ENCODE data around the gene CSGALNACT2.

CSGALNACT2 gene

DNA sequence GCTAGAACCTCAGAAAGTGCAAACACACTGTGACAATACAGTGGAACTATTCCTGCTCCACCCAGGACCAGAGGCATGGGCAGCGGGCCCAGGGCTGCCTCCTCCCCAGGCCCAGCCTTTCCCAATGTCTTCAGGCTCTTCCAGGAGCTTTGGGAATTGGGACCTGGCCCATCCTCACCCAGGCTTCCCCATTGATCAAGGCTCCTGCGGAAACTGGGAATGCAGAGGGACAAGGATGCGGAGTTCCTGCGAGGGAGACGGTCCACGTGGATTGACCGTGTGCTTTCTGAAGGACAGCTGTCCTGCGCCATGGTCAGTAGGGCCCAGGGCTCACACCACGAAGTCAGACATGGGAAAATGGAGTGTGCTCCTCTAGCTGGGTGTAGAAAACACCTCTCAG is 56.6 kb downstream of the CSGALNACT2 start:
- H3K9ac ChIP-seq (ENCODE audit: low read depth in 1 of 2, low read length in 2 of 2): no peak overlapping the region
- H3K4me1 ChIP-seq (ENCODE audit: control insufficient read depth in 2 of 2, insufficient read depth in 2 of 2, low read length in 2 of 2): no peaks in the 10 kb centered on the region
- H3K27ac ChIP-seq (ENCODE audit: low read depth in 2 of 2, low read length in 2 of 2): no peak overlapping the region
- no peaks in the 10 kb centered on the region for H3K9me3 ChIP-seq (ENCODE audit: control insufficient read depth in 2 of 2, low read length in 2 of 2)
- no peaks in the 10 kb centered on the region for H3K36me3 ChIP-seq (ENCODE audit: control insufficient read depth in 2 of 2, insufficient read depth in 2 of 2, low read length in 2 of 2)
- no peak overlapping the region for H3K4me3 ChIP-seq (ENCODE audit: low read length in 2 of 2)
- no peaks in the 10 kb centered on the region for H3K27me3 ChIP-seq (ENCODE audit: control insufficient read depth in 2 of 2, insufficient read depth in 2 of 2, low read length in 2 of 2)

DNA sequence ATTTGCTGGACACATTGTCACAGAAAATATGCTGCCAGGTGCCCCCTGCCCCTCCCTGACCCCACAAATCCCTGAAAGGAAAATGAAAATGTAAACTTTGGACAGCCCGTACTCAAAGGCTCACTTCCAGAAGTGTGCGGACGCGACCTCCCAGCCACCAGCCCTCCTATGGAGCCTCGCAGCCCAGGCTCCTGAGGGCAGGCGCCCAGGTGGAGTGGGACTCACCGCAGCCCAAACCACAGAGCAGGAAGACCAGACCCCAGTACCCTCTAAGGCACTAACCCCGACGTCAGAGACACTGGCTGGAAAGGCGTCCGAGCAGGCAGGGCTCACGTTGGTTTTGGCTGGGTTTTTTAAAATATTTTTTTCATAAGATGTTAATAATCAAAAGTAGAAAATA is 57.3 kb downstream of the CSGALNACT2 start:
- H3K4me3 ChIP-seq (ENCODE audit: low read length in 2 of 2): no peak overlapping the region
- no peaks in the 10 kb centered on the region for H3K27me3 ChIP-seq (ENCODE audit: control insufficient read depth in 2 of 2, insufficient read depth in 2 of 2, low read length in 2 of 2)
- H3K27ac ChIP-seq (ENCODE audit: low read depth in 2 of 2, low read length in 2 of 2): no peak overlapping the region
- H3K9ac ChIP-seq (ENCODE audit: low read depth in 1 of 2, low read length in 2 of 2): no peak overlapping the region
- no peaks in the 10 kb centered on the region for H3K36me3 ChIP-seq (ENCODE audit: control insufficient read depth in 2 of 2, insufficient read depth in 2 of 2, low read length in 2 of 2)
- no peaks in the 10 kb centered on the region for H3K9me3 ChIP-seq (ENCODE audit: control insufficient read depth in 2 of 2, low read length in 2 of 2)
- H3K4me1 ChIP-seq (ENCODE audit: control insufficient read depth in 2 of 2, insufficient read depth in 2 of 2, low read length in 2 of 2): no peaks in the 10 kb centered on the region

GRCh38 chr10:43196131-43196980 is 58.1 kb downstream of the CSGALNACT2 start:
- no peak overlapping the region for H3K4me3 ChIP-seq (ENCODE audit: low read length in 2 of 2)
- no peaks in the 10 kb centered on the region for H3K36me3 ChIP-seq (ENCODE audit: control insufficient read depth in 2 of 2, insufficient read depth in 2 of 2, low read length in 2 of 2)
- no peaks in the 10 kb centered on the region for H3K27me3 ChIP-seq (ENCODE audit: control insufficient read depth in 2 of 2, insufficient read depth in 2 of 2, low read length in 2 of 2)
- H3K4me1 ChIP-seq (ENCODE audit: control insufficient read depth in 2 of 2, insufficient read depth in 2 of 2, low read length in 2 of 2): no peaks in the 10 kb centered on the region
- H3K9ac ChIP-seq (ENCODE audit: low read depth in 1 of 2, low read length in 2 of 2): no peak overlapping the region
- H3K9me3 ChIP-seq (ENCODE audit: control insufficient read depth in 2 of 2, low read length in 2 of 2): no peaks in the 10 kb centered on the region
- no peak overlapping the region for H3K27ac ChIP-seq (ENCODE audit: low read depth in 2 of 2, low read length in 2 of 2)

DNA sequence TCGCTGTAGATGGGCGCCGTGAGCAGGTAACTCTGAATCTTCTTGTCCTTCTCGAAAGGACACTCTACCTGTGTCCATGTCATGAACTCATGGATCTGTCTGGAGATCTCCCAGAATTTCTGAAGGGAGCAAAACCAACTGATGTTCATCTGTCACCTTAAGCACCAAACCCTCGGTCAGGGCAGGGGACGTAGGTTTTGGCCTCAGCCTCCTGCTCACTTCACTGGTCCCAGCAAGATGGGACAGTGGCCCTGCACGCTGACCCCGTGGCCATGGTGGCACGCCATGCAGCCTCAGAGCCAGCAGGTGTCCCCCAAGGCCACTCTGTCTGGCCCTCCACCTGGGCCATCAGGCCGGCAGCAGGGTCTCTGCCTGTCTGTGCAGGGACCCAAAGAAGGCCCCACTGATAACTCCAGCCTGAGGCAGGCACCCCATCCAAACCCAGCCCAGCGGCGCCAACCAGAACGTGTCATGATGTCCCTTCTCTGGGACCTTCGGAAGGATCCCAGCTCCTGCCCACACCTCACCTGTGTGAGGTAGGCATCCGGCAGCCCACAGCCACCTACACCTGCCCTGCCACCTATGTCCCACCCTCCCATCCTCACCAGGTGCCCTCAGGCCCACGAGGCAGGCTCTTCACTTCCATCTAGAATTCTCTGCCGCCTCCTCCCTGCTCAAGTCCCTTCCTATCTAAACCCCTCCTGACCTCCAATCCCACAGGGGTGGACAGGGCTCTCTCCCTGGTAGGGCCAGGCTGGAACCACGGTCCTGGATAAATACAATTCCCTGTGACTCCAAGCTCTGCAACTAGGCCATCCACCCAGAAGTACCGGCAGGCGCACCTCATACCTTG is 59.0 kb downstream of the CSGALNACT2 start:
- Histone ChIP-seq H3K9ac (ENCODE audit: low read depth in 1 of 2, low read length in 2 of 2) (no peak overlapping the region), H3K36me3 (ENCODE audit: control insufficient read depth in 2 of 2, insufficient read depth in 2 of 2, low read length in 2 of 2) (no peaks in the 10 kb centered on the region), H3K27ac (ENCODE audit: low read depth in 2 of 2, low read length in 2 of 2) (no peak overlapping the region), H3K27me3 (ENCODE audit: control insufficient read depth in 2 of 2, insufficient read depth in 2 of 2, low read length in 2 of 2) (no peaks in the 10 kb centered on the region), H3K4me3 (ENCODE audit: low read length in 2 of 2) (no peak overlapping the region), H3K4me1 (ENCODE audit: control insufficient read depth in 2 of 2, insufficient read depth in 2 of 2, low read length in 2 of 2) (peaks cover 0 to 2% of the 10 kb centered on the region in 2 donors), H3K9me3 (ENCODE audit: control insufficient read depth in 2 of 2, low read length in 2 of 2) (no peaks in the 10 kb centered on the region)

DNA sequence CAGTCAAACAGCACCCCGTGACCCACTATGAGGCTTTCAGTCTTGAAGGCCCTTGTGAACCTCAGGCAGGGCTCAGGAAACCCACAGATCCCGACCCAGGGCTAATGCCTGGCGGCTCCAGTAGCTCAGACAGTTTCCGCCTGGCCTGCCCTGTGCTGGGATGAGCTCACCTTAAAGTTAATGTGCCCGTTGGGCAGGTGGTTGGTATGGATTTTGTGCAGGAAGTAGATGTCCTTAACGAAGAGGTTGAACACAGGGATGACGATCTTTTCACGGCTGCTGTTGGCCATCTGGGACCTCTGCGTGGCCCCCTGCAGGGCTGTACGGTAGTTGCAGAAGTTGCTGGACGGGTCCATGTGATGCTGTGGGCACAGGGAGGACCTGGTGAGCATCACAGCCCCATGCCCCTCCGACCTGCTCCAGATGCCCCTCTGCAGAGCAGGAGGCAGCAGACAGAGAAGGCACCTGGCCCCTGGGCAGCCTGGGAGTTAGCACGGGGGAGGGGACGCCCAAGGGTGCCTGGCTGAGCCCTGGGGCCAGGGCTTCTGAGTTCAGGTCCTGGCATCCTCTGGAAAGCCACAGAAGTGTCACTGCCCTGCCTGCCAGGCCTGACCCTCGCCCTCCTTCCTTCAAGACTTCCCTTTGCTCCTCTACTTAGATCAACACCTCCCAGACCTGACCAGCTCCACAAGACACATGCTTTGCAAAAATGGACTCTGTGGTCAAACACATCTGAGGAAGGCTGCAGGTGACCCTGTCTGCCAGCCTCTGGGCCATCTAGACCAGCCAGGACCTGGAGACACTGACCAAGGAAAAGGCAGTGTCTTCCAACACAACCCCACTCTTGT is 59.8 kb downstream of the CSGALNACT2 start:
- H3K36me3 ChIP-seq (ENCODE audit: control insufficient read depth in 2 of 2, insufficient read depth in 2 of 2, low read length in 2 of 2): no peaks in the 10 kb centered on the region
- peaks cover 0 to 2% of the 10 kb centered on the region in 2 donors for H3K4me1 ChIP-seq (ENCODE audit: control insufficient read depth in 2 of 2, insufficient read depth in 2 of 2, low read length in 2 of 2)
- no peak overlapping the region for H3K9ac ChIP-seq (ENCODE audit: low read depth in 1 of 2, low read length in 2 of 2)

GRCh38 chr10:43198682-43199005 is 60.4 kb downstream of the CSGALNACT2 start:
- Histone ChIP-seq H3K27ac (ENCODE audit: low read depth in 2 of 2, low read length in 2 of 2) (no peak overlapping the region), H3K4me3 (ENCODE audit: low read length in 2 of 2) (no peak overlapping the region), H3K4me1 (ENCODE audit: control insufficient read depth in 2 of 2, insufficient read depth in 2 of 2, low read length in 2 of 2) (peaks cover 0 to 2% of the 10 kb centered on the region in 2 donors), H3K9ac (ENCODE audit: low read depth in 1 of 2, low read length in 2 of 2) (no peak overlapping the region), H3K27me3 (ENCODE audit: control insufficient read depth in 2 of 2, insufficient read depth in 2 of 2, low read length in 2 of 2) (no peaks in the 10 kb centered on the region), H3K9me3 (ENCODE audit: control insufficient read depth in 2 of 2, low read length in 2 of 2) (no peaks in the 10 kb centered on the region), H3K36me3 (ENCODE audit: control insufficient read depth in 2 of 2, insufficient read depth in 2 of 2, low read length in 2 of 2) (no peaks in the 10 kb centered on the region)

More for the DNA sequence above, 59.8 kb downstream of the CSGALNACT2 start:
- no peaks in the 10 kb centered on the region for H3K27me3 ChIP-seq (ENCODE audit: control insufficient read depth in 2 of 2, insufficient read depth in 2 of 2, low read length in 2 of 2)
- no peak overlapping the region for H3K27ac ChIP-seq (ENCODE audit: low read depth in 2 of 2, low read length in 2 of 2)
- no peak overlapping the region for H3K4me3 ChIP-seq (ENCODE audit: low read length in 2 of 2)
- no peaks in the 10 kb centered on the region for H3K9me3 ChIP-seq (ENCODE audit: control insufficient read depth in 2 of 2, low read length in 2 of 2)

DNA sequence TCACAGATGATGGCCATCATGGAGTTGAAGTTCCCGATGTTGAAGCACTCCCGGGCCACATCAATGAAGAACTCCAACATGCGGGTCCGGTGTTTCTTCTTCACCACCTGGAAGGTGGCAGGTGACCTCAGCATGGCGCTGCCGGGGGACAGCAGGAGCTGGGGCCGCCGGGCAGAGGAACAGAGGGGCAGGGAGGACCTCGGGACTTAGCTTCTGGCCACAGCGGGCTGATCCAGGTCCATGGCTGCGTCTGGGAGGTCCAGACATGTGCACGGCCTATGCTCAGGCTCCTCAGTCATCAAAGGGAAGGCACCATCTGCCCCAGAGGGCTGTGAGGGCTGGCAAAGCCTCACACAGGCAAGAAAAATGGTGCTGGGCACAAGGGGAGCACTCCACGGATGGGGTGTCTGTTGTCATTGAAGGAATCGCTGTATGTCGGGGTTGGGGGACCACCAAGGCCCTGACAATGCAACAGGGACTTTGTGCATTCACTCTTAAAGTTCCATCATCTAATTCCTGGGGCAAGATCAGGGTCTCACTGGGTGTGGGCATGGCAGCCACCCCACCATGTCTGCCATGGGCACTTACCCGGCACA is 60.9 kb downstream of the CSGALNACT2 start:
- H3K9me3 ChIP-seq (ENCODE audit: control insufficient read depth in 2 of 2, low read length in 2 of 2): no peaks in the 10 kb centered on the region
- H3K27ac ChIP-seq (ENCODE audit: low read depth in 2 of 2, low read length in 2 of 2): no peak overlapping the region
- peaks cover 0 to 2% of the 10 kb centered on the region in 2 donors for H3K4me1 ChIP-seq (ENCODE audit: control insufficient read depth in 2 of 2, insufficient read depth in 2 of 2, low read length in 2 of 2)
- no peaks in the 10 kb centered on the region for H3K36me3 ChIP-seq (ENCODE audit: control insufficient read depth in 2 of 2, insufficient read depth in 2 of 2, low read length in 2 of 2)
- no peak overlapping the region for H3K9ac ChIP-seq (ENCODE audit: low read depth in 1 of 2, low read length in 2 of 2)
- H3K27me3 ChIP-seq (ENCODE audit: control insufficient read depth in 2 of 2, insufficient read depth in 2 of 2, low read length in 2 of 2): no peaks in the 10 kb centered on the region
- H3K4me3 ChIP-seq (ENCODE audit: low read length in 2 of 2): no peak overlapping the region

DNA sequence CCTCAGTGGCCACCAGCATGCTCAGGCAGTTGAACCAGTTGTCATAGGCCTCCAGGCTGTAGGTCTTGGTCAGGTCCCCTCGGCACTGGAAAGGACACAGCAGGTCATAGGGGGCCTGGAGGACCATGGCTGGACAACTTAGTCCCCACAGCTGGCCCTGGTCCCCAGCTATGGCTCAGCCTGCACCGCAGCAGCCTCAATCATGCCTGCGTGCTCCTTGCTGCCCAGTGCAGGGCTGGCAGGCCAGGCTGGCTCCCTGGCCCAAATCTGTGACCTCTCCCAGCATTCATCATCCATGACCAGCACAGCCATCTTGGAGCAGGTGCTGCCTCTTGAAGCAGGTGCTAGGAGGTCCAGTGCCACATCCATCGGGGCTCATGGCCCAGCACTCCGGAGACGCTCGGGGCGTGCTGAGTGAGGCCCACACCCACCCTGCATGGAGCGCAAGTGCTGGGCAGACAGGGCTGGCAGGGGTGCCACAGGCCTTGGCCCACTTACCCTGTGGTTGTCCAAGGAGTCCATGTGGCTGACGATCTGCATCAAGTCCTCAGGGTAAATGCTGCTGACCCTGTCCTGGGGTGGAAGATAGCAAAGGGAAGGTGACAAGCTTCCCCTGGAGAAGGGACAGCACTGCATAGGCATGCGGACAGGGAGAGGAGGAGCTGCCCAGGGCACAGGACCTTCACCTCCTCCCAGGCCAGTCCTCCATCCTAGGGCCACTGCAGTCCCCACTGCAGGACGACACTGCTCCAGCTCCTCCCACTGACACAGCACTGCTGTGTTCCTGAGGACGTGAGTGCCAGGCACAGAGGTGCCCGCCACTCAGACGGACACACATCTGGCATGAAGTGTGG is 61.7 kb downstream of the CSGALNACT2 start:
- Histone ChIP-seq H3K36me3 (ENCODE audit: control insufficient read depth in 2 of 2, insufficient read depth in 2 of 2, low read length in 2 of 2) (no peaks in the 10 kb centered on the region), H3K4me1 (ENCODE audit: control insufficient read depth in 2 of 2, insufficient read depth in 2 of 2, low read length in 2 of 2) (peaks cover 0 to 2% of the 10 kb centered on the region in 2 donors), H3K27ac (ENCODE audit: low read depth in 2 of 2, low read length in 2 of 2) (no peak overlapping the region), H3K9ac (ENCODE audit: low read depth in 1 of 2, low read length in 2 of 2) (no peak overlapping the region), H3K27me3 (ENCODE audit: control insufficient read depth in 2 of 2, insufficient read depth in 2 of 2, low read length in 2 of 2) (no peaks in the 10 kb centered on the region), H3K4me3 (ENCODE audit: low read length in 2 of 2) (no peak overlapping the region), H3K9me3 (ENCODE audit: control insufficient read depth in 2 of 2, low read length in 2 of 2) (no peaks in the 10 kb centered on the region)
